T-helper 17 cell (primary cell): ENCODE data around the gene GABBR2. TPM values are rescaled to one million over a fixed set of nuclear protein-coding genes. Genes with fewer than 3 reads are reported as not detected.

Source experiments
- ATAC-seq: fragments of 150-1000 bp; cut with Tn5 transposase; 2 replicates; pipeline ENCODE4 v1.10.0; 2021; ENCODE audit warnings: mild to moderate bottlenecking, moderate library complexity
- DNase-seq, 3 donors: peaks; one replicate each; pipeline versions ENCODE4 v3.0.0 to v3.0.0-alpha.2; 2020 to 2021
- H3K9me3 ChIP-seq: one replicate; pipeline ENCODE4 v1.7.0; 2013; ENCODE audit warnings: low read length, mild to moderate bottlenecking; ENCODE audit not compliant: control insufficient read depth, poor library complexity, severe bottlenecking
- H3K27ac Mint-ChIP-seq: one replicate; pipeline ENCODE4 v1.8.0; 2022; ENCODE audit warnings: mild to moderate bottlenecking, moderate library complexity, mixed read lengths
- H3K27me3 Mint-ChIP-seq: one replicate; pipeline ENCODE4 v1.8.0; 2022; ENCODE audit warnings: mixed read lengths
- H3K36me3 Mint-ChIP-seq: one replicate; pipeline ENCODE4 v1.8.0; 2022; ENCODE audit warnings: low read depth, mixed read lengths
- H3K4me1 Mint-ChIP-seq: one replicate; pipeline ENCODE4 v1.8.0; 2022; ENCODE audit warnings: mild to moderate bottlenecking, mixed read lengths
- H3K4me3 Mint-ChIP-seq: one replicate; pipeline ENCODE4 v1.8.0; 2022; ENCODE audit warnings: mild to moderate bottlenecking, moderate library complexity, mixed read lengths
- total RNA-seq, 4 donors: library from RNA in 2 of 4; stranded (reverse) in 2 of 4; gene quantifications; one replicate each; pipeline ENCODE4 v1.2.3 and lab custom pipeline; 2022 to 2026

The GABBR2 gene
- total RNA-seq (not detected), total RNA-seq (lab: John Stamatoyannopoulos, UW) (0 reads per million in 2 donors)

GRCh38 chr9:98708933-98709911 is at the start of gene GABBR2:
Gene GABBR2, minus strand, starts transcription at chr9:98708935. Its CDS starts 198 bp downstream, at chr9:98708737.
- peak within 1 kb of the TSS; percentile 33 for H3K4me3 Mint-ChIP-seq
- H3K27me3 Mint-ChIP-seq = peaks cover 61% of the 10 kb centered on the region
- DNase-seq (no peak), ATAC-seq (no peak)
- H3K4me1 Mint-ChIP-seq = no peaks in the 10 kb centered on the region
- H3K36me3 Mint-ChIP-seq = peaks cover 4% of the 10 kb centered on the region
- H3K9me3 ChIP-seq = no peaks in the 10 kb centered on the region
- H3K27ac Mint-ChIP-seq = no peak within 1 kb of the TSS

DNA sequence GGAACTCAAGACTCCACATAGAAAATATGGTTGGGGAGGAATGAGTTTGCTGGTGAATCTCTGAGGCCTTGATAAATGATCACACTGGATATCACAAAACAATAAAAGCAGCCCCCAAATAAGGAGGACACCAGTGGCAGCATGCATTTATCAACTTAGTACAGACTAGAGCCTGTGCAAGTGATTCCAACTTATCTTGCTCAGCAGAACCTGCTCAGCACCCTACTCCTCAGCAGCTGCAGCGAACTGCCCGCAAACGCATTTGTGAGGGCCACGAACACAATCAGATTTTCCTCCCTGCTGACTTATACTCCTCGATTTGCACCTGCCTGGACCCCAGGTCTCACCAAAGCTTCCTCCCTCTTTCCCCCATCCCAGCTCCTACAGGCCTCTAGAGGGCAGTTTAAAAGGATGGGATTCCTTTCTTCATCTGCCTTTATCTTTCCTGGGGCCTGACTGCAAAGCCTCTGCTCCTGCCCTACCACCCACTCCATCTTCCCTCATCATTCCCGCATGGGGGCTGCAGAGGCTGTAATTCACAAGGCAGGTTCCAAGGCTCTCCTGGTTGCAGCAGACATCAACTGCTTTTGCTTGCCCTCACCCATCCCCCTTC is 46.4 kb upstream of the GABBR2 start:
- Mint-ChIP-seq H3K4me1 (peaks cover 2% of the 10 kb centered on the region), H3K4me3 (no peak overlapping the region), H3K36me3 (peaks cover 13% of the 10 kb centered on the region), H3K27ac (no peak overlapping the region), H3K27me3 (no peaks in the 10 kb centered on the region)
- no peak for ATAC-seq
- no peak for DNase-seq
- no peaks in the 10 kb centered on the region for H3K9me3 ChIP-seq

DNA sequence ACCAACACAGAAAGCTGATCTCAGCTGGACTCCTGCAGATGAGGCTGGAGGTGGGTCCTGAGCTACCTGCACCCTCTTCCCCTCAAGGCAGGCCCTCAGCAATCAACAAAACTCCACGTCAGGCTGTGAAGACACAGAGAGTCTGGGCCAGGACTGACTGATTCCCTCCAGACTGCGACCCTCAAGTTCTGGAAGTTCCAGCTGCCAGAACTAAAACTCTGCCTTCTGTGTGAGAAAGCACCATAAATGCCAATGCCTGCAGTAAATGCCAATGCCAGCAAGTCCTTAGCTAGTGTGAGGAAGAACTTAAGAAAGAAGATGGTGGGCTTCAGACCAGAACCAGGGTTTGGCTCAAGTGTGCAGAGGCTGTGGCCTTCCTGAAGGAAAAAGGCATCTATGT is 42.5 kb upstream of the GABBR2 start:
- H3K27ac Mint-ChIP-seq = no peak overlapping the region
- peaks cover 2% of the 10 kb centered on the region for H3K4me1 Mint-ChIP-seq
- H3K36me3 Mint-ChIP-seq = peaks cover 21% of the 10 kb centered on the region
- no peak overlapping the region for H3K4me3 Mint-ChIP-seq
- no peaks in the 10 kb centered on the region for H3K27me3 Mint-ChIP-seq
- ATAC-seq (no peak), DNase-seq (no peak)
- no peaks in the 10 kb centered on the region for H3K9me3 ChIP-seq

GRCh38 chr9:98750364-98751060 is 41.8 kb upstream of the GABBR2 start:
- Mint-ChIP-seq H3K4me1 (peaks cover 2% of the 10 kb centered on the region), H3K4me3 (no peak overlapping the region), H3K27ac (no peak overlapping the region), H3K36me3 (peaks cover 18% of the 10 kb centered on the region), H3K27me3 (no peaks in the 10 kb centered on the region)
- no peak for DNase-seq
- no peak for ATAC-seq
- no peaks in the 10 kb centered on the region for H3K9me3 ChIP-seq

DNA sequence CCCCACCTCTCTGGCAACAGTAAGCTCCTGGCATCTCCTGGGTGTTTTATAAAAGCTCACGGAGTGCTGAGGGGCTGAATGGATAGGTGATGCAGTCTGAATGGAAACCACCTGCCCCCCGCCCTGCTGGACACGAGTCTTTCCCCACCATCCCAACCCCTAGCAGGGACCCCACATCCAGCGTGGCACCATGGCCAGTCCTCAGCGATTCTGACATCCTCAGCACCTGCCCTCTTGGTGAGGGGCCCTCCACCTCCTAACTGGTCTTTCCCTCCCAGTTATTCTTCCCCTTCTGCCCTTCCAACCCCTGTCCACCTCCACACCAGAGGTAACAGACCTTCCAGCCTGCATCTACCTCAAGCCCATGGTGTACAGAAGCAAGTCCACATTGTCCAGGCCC is 38.7 kb upstream of the GABBR2 start:
- Mint-ChIP-seq H3K4me3 (no peak overlapping the region), H3K4me1 (peaks cover 2% of the 10 kb centered on the region), H3K27ac (peak overlapping the region; percentile 73), H3K27me3 (no peaks in the 10 kb centered on the region), H3K36me3 (peaks cover 22% of the 10 kb centered on the region)
- ATAC-seq (no peak), DNase-seq (no peak)
- H3K9me3 ChIP-seq = no peaks in the 10 kb centered on the region

DNA sequence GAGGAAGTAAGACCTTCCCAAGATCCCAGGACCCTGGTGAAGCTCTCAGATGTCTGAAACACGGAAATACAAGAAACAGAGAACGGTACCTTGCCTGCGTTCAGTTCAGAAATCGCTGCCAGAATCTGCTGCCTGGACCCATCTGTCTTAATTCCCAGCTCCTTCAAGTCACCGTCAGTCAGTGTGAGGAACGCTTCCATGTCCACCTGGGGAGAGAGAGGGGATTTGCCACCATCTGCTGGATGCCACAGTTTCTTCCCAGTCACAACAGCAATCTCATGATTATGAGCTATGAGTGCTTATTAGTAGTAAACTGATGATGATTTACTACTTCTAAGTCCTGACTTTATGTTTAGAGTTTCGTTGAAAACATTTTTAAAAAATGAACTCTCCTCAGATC is 36.7 kb upstream of the GABBR2 start:
- Mint-ChIP-seq H3K36me3 (peaks cover 15% of the 10 kb centered on the region), H3K27me3 (no peaks in the 10 kb centered on the region), H3K4me3 (no peak overlapping the region), H3K4me1 (no peaks in the 10 kb centered on the region), H3K27ac (no peak overlapping the region)
- H3K9me3 ChIP-seq = no peaks in the 10 kb centered on the region
- DNase-seq (no peak), ATAC-seq (no peak)

DNA sequence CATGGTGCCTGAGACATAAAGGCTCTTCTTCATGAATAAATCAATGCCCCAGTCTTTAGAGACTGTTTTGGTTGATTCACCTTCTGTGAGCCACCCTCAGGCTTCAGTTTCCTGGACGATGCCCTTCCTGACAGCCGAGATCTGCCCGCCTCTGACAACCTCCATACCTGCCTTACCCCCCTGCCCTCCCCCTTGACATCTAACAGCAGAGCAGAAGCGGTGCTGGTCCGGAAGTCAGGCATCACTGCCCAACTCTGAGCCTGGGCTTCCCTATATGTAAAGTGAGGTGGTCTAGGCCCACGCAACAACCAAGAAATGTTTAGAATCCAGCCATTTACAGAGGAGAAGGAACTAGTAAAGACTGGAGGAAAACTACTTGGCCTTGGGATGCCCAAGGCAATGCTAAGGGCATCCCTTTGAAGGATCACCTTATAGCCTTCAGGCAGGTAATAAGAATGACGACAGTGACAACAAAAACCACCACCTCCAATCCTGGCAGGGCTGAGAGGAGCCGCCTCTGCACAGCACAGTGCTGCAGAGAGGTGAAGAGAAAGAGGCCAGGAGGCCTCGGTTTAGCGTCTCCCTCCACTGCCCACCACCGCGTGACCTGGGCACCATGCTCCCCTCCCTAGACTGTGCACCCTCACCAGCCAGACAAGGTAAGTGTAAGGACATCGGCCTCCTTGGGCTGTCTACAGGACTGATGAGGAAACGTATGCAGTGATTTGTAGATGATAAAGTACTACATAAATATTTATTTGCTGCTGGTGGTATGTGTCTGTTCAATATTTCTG is 35.3 kb upstream of the GABBR2 start:
- ATAC-seq = no peak
- no peak overlapping the region for H3K4me3 Mint-ChIP-seq
- no peaks in the 10 kb centered on the region for H3K27me3 Mint-ChIP-seq
- no peaks in the 10 kb centered on the region for H3K4me1 Mint-ChIP-seq
- H3K27ac Mint-ChIP-seq = no peak overlapping the region
- peaks cover 10% of the 10 kb centered on the region for H3K36me3 Mint-ChIP-seq
- H3K9me3 ChIP-seq = no peaks in the 10 kb centered on the region
- no peak for DNase-seq

GRCh38 chr9:98743329-98743728 is 34.6 kb upstream of the GABBR2 start:
- no peaks in the 10 kb centered on the region for H3K9me3 ChIP-seq
- H3K27me3 Mint-ChIP-seq = no peaks in the 10 kb centered on the region
- DNase-seq (no peak), ATAC-seq (no peak)
- H3K27ac Mint-ChIP-seq = no peak overlapping the region
- peaks cover 10% of the 10 kb centered on the region for H3K36me3 Mint-ChIP-seq
- no peaks in the 10 kb centered on the region for H3K4me1 Mint-ChIP-seq
- H3K4me3 Mint-ChIP-seq = no peak overlapping the region

DNA sequence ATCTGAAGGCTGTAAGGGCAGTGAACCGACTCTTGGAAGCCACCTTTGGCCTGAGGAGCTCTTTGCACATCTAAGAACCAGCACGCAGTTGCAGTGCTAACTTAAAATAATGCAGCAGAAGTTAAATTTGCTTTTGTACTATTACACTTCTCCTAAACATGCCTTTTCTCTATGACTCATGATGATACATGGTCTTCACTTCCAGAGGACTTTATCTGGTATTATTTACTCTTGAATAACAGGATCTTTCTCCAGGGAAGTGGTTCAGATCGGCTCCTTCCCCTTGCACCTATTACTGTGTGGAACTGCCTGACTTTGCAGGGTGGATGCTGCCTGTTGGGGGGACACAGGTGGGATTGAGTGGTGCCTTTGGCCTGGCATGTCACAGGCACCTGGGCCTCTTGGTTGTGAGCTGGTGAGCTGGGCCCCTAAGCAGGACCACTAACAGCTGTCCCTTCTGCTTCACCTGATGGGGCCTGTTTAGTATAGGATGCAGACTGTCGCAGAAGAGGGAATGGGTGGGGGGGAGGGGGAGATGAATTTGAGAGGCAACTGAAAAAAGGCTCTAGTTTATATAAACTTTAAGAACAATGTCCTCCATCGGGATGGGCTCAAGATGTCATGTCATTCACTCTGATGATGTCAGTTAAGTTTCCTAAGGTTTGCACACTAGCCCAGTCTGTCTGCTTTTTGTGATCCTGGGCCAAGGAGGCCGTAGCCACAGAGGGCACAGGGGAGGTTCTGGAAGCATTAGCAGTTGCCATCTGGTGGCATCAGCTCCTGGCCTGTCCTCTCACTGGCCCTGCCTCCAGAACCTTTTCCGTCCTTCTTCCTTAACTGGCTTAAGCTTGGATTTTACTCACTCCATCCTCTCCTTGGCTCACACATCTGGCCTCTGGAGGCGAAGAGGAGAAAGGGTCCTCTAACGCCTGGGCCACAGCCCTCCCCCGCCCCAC is 33.9 kb upstream of the GABBR2 start:
- H3K9me3 ChIP-seq = no peaks in the 10 kb centered on the region
- ATAC-seq (no peak), DNase-seq (no peak)
- H3K4me1 Mint-ChIP-seq = no peaks in the 10 kb centered on the region
- peaks cover 8% of the 10 kb centered on the region for H3K36me3 Mint-ChIP-seq
- no peak overlapping the region for H3K4me3 Mint-ChIP-seq
- no peaks in the 10 kb centered on the region for H3K27me3 Mint-ChIP-seq
- no peak overlapping the region for H3K27ac Mint-ChIP-seq

GRCh38 chr9:98740226-98740881 is 31.6 kb upstream of the GABBR2 start:
- no peak for DNase-seq
- Mint-ChIP-seq H3K4me3 (no peak overlapping the region), H3K4me1 (no peaks in the 10 kb centered on the region), H3K27me3 (no peaks in the 10 kb centered on the region), H3K27ac (no peak overlapping the region), H3K36me3 (peaks cover 19% of the 10 kb centered on the region)
- H3K9me3 ChIP-seq = no peaks in the 10 kb centered on the region
- ATAC-seq = no peak

DNA sequence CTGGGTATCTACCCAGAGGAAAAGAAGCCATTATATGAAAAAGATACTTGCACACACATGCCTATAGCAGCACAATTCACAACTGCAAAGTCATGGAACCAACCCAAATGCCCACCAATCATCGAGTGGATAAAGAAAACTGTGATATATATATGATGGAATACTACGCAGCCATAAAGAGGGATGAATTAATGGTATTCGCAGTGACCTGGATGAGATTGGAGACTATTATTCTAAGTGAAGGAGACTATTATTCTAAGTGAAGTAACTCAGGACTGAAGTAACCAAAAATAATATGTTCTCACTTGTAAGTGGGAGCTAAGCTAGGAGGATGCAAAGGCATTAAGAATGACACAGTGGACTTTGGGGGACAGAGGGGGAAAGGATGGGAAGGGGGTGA is 30.0 kb upstream of the GABBR2 start:
- Mint-ChIP-seq H3K27ac (no peak overlapping the region), H3K4me1 (no peaks in the 10 kb centered on the region), H3K36me3 (peaks cover 18% of the 10 kb centered on the region), H3K27me3 (no peaks in the 10 kb centered on the region), H3K4me3 (no peak overlapping the region)
- DNase-seq = no peak
- ATAC-seq = no peak
- H3K9me3 ChIP-seq = no peaks in the 10 kb centered on the region
